K562 (cell line): ENCODE data around the gene PRCC.

ENCODE experiments used
- CAMTA2 ChIP-seq: fragments of 250-450 bp; sonication (Bioruptor Pico); conservative IDR thresholded peaks from 2 replicates; pipeline ENCODE4 v1.5.1; 2022
- PCBP1 ChIP-seq: fragments of 200-400 bp; formaldehyde crosslinking; IDR thresholded peaks from 2 replicates; pipeline ENCODE4 v1.6.1; 2018; ENCODE audit warnings: mild to moderate bottlenecking, low read depth, low read length; ENCODE audit not compliant: poor library complexity, severe bottlenecking
- RFX7 ChIP-seq: fragments of 250-450 bp; sonication (Bioruptor Pico); IDR thresholded peaks from 2 replicates; pipeline ENCODE4 v1.5.1; 2021; ENCODE audit warnings: mild to moderate bottlenecking
- ZNF12 ChIP-seq: sonication (generic); formaldehyde crosslinking; IDR thresholded peaks from 2 replicates; pipeline ENCODE4 v1.4.0; 2020; ENCODE audit warnings: mild to moderate bottlenecking, missing genetic modification reagents

DNA sequence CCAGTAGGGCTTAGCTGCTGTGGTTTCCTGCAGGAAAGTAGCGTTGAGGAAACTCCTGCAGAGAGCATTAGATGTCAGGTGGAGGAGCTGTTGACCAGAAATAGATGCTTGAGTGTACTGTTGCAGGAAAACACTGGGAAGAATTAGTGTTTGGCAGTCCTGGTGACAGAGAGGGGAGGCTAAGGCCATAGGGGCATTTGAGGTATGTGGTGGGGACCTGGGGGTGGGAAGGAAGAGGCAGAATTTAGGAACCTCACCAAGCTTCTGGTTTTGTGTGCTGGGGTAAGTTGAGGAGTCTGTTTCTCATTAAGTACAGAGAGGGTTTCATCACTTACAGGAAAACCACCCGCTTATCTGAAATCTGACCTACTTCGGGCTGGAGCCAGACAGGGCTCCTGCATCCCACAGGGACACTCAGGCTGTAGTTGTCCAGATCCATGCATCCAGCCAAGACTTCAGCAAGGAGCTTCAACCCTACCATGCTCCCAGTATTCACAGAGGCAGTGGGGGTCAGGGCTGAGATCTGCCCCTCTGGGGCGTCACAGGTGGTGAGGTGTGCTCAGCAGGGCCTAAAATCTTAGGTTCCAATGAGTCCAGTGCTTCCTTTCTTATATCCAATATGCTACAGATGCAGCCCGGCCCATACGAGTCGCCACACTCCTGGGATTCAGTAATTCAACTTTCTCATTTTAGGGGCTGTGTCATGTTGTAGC lies 34.2 kb downstream of the PRCC start:
- TF ChIP-seq RFX7 (CRISPR knock-in tag) (no peak), PCBP1 (no peak), ZNF12 (CRISPR knock-in tag) (no peak), CAMTA2 (no peak)
